Body of pancreas (tissue), 4 donors: ENCODE results near the gene HES4.
"Not testable (repeated sequence)": the region's sequence is repeated elsewhere in the genome, so short reads cannot be mapped to it uniquely, and the experiment has no call there.

Experiments
- POLR2A ChIP-seq, 3 donors: fragments of 450-650 bp; IDR thresholded peaks; one replicate each; pipeline ENCODE4 v1.6.1; 2016; ENCODE audit warnings: antibody characterized with exemption in 3 of 3, mild to moderate bottlenecking in 2 of 3
- TF ChIP-seq, protein P1 (sequence below), 7 experiments: fragments of 450-650 bp in 4 of 7; fragments of 200-600 bp in 3 of 7; sonication (generic) in 3 of 7; IDR thresholded peaks; one replicate each; pipeline ENCODE4 v1.5.1; 2016 to 2019; ENCODE audit warnings: antibody characterized with exemption in 7 of 7

DNA sequence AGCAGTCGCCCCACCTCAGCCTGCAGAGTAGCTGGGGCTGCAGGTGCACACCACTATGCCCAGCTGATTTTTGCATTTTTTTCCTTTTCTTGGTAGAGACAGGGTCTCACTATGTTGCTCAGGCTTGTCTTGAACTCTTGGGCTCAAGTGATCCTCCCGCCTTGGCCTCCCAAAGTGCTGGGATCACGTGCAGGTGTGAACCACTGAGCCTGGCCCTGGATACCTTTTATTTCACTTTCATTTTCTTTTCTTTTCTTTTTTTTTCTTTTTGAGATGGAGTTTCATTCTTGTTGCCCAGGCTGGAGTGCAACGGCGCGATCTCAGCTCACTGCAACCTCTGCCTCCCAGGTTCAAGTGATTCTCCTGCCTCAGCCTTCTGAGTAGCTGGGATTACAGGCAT, 8.6 kb downstream of the HES4 start:
- TF ChIP-seq, protein P1, sequence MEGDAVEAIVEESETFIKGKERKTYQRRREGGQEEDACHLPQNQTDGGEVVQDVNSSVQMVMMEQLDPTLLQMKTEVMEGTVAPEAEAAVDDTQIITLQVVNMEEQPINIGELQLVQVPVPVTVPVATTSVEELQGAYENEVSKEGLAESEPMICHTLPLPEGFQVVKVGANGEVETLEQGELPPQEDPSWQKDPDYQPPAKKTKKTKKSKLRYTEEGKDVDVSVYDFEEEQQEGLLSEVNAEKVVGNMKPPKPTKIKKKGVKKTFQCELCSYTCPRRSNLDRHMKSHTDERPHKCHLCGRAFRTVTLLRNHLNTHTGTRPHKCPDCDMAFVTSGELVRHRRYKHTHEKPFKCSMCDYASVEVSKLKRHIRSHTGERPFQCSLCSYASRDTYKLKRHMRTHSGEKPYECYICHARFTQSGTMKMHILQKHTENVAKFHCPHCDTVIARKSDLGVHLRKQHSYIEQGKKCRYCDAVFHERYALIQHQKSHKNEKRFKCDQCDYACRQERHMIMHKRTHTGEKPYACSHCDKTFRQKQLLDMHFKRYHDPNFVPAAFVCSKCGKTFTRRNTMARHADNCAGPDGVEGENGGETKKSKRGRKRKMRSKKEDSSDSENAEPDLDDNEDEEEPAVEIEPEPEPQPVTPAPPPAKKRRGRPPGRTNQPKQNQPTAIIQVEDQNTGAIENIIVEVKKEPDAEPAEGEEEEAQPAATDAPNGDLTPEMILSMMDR (IDR thresholded peaks at IDR 0.05), result not testable (repeated sequence)
- TF ChIP-seq POLR2A (IDR thresholded peaks at IDR 0.05), result not testable (repeated sequence)
